ENCODE data around the gene SAPCD2. TPM values are rescaled to one million over a fixed set of nuclear protein-coding genes. Genes with fewer than 3 reads are reported as not detected.

The SAPCD2 gene
- total and polyA plus RNA-seq, 9 of the 15 experiments (the other 6 are each of a cell fraction or from before 2014, with no cell fraction given), result 3.4 to 91.8 (median 18.8) TPM

- 0 out of 2 replicates have a peak, but pooled peaks have one; percentile 25 for TF ChIP-seq HNRNPL (IDR thresholded peaks at IDR 0.05; ENCODE audit: low read depth, low read length)
Measured at GRCh38 chr9:137017071-137017470, 53.3 kb downstream of the SAPCD2 start (continued).

- H4K20me1 ChIP-seq (replicated peaks; ENCODE audit: control insufficient read depth, insufficient read depth, low read length), result 0 out of 2 replicates have a peak, but pooled peaks cover 1% of the 10 kb centered on the region
- ChIA-PET CTCF (ENCODE audit: low intra/inter-chr PET ratio) (no interaction called here), POLR2A (interaction anchor here (1.0 kb wide), 1 partner anchor 68 kb away, joined by 4 read pairs; no protein-coding TSS in a partner anchor)
- H2AFZ ChIP-seq (ENCODE audit: low read depth, low read length), result no peak overlapping the region
- H3K27me3 ChIP-seq (ENCODE audit: control insufficient read depth in 2 of 2, insufficient read depth in 2 of 2, low read length in 2 of 2), result no peaks in the 10 kb centered on the region
- no peak overlapping the region for H3K9ac ChIP-seq (ENCODE audit: insufficient read depth in 1 of 2, low read depth in 2 of 2, low read length in 2 of 2)
- H3K4me1 ChIP-seq (replicated peaks in 1 of 2; ENCODE audit: control insufficient read depth in 2 of 2, insufficient read depth in 2 of 2, low read length in 2 of 2), result peaks cover 0 to 74% of the 10 kb centered on the region in 2 experiments; a peak in 2 of 5 replicates
- intact Hi-C loops (cut with micrococcal nuclease) (no loop called here), in situ Hi-C loops (cut with MboI) (no loop called here)
- ATAC-seq, result no peak
- H3K27ac ChIP-seq (ENCODE audit: extremely low read depth, low read depth, low read length), result no peak overlapping the region
- TF ChIP-seq ZNF76 (CRISPR knock-in tag; IDR thresholded peaks at IDR 0.05; ENCODE audit: borderline replicate concordance), result no peak
- TF ChIP-seq ZKSCAN8 (CRISPR knock-in tag; IDR thresholded peaks at IDR 0.05), result no peak
- no peak for TF ChIP-seq THAP7 (CRISPR knock-in tag; IDR thresholded peaks at IDR 0.05)
- no peak for TF ChIP-seq SUPT5H (IDR thresholded peaks at IDR 0.05)
- no peak for TF ChIP-seq YY1 (IDR thresholded peaks at IDR 0.05; ENCODE audit: borderline replicate concordance in 1 of 3, control insufficient read depth in 1 of 3, extremely low read depth in 1 of 3, insufficient read depth in 3 of 3, insufficient read length in 1 of 3, insufficient replicate concordance in 2 of 3, low read depth in 1 of 3, low read length in 2 of 3)
- TF ChIP-seq ZNF561 (CRISPR knock-in tag; conservative IDR thresholded peaks at IDR 0.05), result no peak
- TF ChIP-seq HDGF (IDR thresholded peaks at IDR 0.05), result no peak
- no peak for TF ChIP-seq KLF6 (CRISPR knock-in tag; IDR thresholded peaks at IDR 0.05; ENCODE audit: borderline replicate concordance)
- TF ChIP-seq ZNF586 (CRISPR knock-in tag; conservative IDR thresholded peaks at IDR 0.05), result no peak
- no peak for TF ChIP-seq ZNF133 (CRISPR knock-in tag; IDR thresholded peaks at IDR 0.05)
- TF ChIP-seq ZNF785 (CRISPR knock-in tag; IDR thresholded peaks at IDR 0.05), result no peak
- TF ChIP-seq ARID4B (CRISPR knock-in tag; IDR thresholded peaks at IDR 0.05), result no peak
- no peaks in the 10 kb centered on the region for H3K79me2 ChIP-seq (ENCODE audit: control insufficient read depth, insufficient read depth, low read length)
- no peaks in the 10 kb centered on the region for H3K9me3 ChIP-seq (replicated peaks; ENCODE audit: control insufficient read depth, insufficient read depth, low read depth, low read length)
- no peak overlapping the region for H3K4me2 ChIP-seq (ENCODE audit: insufficient read depth, low read length)
- H3K36me3 ChIP-seq (ENCODE audit: control insufficient read depth, insufficient read depth, low read length), result no peaks in the 10 kb centered on the region
- no TSS peak for BruUV-seq (replicated peaks)
- no peak for DNase-seq (ENCODE audit: extremely low read depth in 1 of 4, low spot score in 3 of 4)
- H3K9me1 ChIP-seq (ENCODE audit: control insufficient read depth, insufficient read depth, low read length), result no peaks in the 10 kb centered on the region
- 65% methylated on average over 12 of the region's 16 CpGs for WGBS (ENCODE audit: insufficient coverage, low coverage, missing lambda C conversion rate)
- H3K4me3 ChIP-seq, result no peak overlapping the region
- no peak for FAIRE-seq
Measured at GRCh38 chr9:137016436-137016835, 53.9 kb downstream of the SAPCD2 start.

Measured in K562 (cell line).